HCT116 (cell line): Measurements from ENCODE around the gene C9.
"Not testable (repeated sequence)": the region's sequence is repeated elsewhere in the genome, so short reads cannot be mapped to it uniquely, and the experiment has no call there.

Experiments used
- CTCF ChIP-seq, 3 experiments: fragments of 200-600 bp in 1 of 3; sonication (generic) in 1 of 3; IDR thresholded peaks in 2 of 3; conservative IDR thresholded peaks in 1 of 3; 2 replicates each; pipeline ENCODE4 v1.5.1; 2012 to 2017; ENCODE audit warnings: low read depth in 2 of 3, low read length in 2 of 3, antibody characterized with exemption in 1 of 3, borderline replicate concordance in 1 of 3, control low read depth in 1 of 3, mild to moderate bottlenecking in 1 of 3, mixed read lengths in 1 of 3, mixed run types in 1 of 3, moderate library complexity in 1 of 3; ENCODE audit not compliant: insufficient read depth in 1 of 3
- EGR1 ChIP-seq: IDR thresholded peaks from 2 replicates; pipeline ENCODE4 v1.6.1; 2012; ENCODE audit warnings: low read depth
- EZH2 ChIP-seq: fragments of 200-600 bp; sonication (generic); IDR thresholded peaks from 2 replicates; pipeline ENCODE4 v1.6.1; 2017; ENCODE audit warnings: antibody characterized with exemption, mixed run types
- POLR2A ChIP-seq: IDR thresholded peaks from 2 replicates; pipeline ENCODE4 v1.7.0; 2011; ENCODE audit warnings: borderline replicate concordance; ENCODE audit not compliant: insufficient read depth, insufficient read length; ENCODE audit errors: extremely low read depth
- RAD21 ChIP-seq: IDR thresholded peaks from 2 replicates; pipeline ENCODE4 v1.6.1; 2012; ENCODE audit warnings: low read depth, mild to moderate bottlenecking
- TCF7L2 ChIP-seq: IDR thresholded peaks from 2 replicates; pipeline ENCODE4 v1.7.0; 2011; ENCODE audit warnings: borderline replicate concordance, inconsistent platforms; ENCODE audit not compliant: insufficient read depth, insufficient read length; ENCODE audit errors: extremely low read depth
- YY1 ChIP-seq: IDR thresholded peaks from 2 replicates; pipeline ENCODE4 v1.6.1; 2011; ENCODE audit warnings: low read length, low read depth, moderate library complexity, mild to moderate bottlenecking; ENCODE audit not compliant: insufficient replicate concordance; ENCODE audit errors: extremely low read depth
- ZBTB33 ChIP-seq: IDR thresholded peaks from 2 replicates; pipeline ENCODE4 v1.6.1; 2011; ENCODE audit warnings: mild to moderate bottlenecking, low read length, moderate library complexity; ENCODE audit not compliant: insufficient replicate concordance; ENCODE audit errors: extremely low read depth

GRCh38 chr5:39316464-39316863 lies 47.8 kb downstream of the C9 start:
- TF ChIP-seq TCF7L2; CTCF (IDR thresholded peaks at IDR 0.05 in 2 of 3, conservative IDR thresholded peaks at IDR 0.05 in 1 of 3; ENCODE audit: borderline replicate concordance in 1 of 3, insufficient read depth in 1 of 3, low read depth in 2 of 3, low read length in 2 of 3); POLR2A; EZH2; YY1; RAD21; ZBTB33; EGR1: not testable (repeated sequence)
